Medulla oblongata (tissue), 1 donor: Measurements from ENCODE around the gene CTU2.

ENCODE experiments used
- DNase-seq: peaks from one replicate; pipeline ENCODE4 v3.0.0-alpha.2; 2015; ENCODE audit errors: extremely low spot score

The CTU2 gene

DNA sequence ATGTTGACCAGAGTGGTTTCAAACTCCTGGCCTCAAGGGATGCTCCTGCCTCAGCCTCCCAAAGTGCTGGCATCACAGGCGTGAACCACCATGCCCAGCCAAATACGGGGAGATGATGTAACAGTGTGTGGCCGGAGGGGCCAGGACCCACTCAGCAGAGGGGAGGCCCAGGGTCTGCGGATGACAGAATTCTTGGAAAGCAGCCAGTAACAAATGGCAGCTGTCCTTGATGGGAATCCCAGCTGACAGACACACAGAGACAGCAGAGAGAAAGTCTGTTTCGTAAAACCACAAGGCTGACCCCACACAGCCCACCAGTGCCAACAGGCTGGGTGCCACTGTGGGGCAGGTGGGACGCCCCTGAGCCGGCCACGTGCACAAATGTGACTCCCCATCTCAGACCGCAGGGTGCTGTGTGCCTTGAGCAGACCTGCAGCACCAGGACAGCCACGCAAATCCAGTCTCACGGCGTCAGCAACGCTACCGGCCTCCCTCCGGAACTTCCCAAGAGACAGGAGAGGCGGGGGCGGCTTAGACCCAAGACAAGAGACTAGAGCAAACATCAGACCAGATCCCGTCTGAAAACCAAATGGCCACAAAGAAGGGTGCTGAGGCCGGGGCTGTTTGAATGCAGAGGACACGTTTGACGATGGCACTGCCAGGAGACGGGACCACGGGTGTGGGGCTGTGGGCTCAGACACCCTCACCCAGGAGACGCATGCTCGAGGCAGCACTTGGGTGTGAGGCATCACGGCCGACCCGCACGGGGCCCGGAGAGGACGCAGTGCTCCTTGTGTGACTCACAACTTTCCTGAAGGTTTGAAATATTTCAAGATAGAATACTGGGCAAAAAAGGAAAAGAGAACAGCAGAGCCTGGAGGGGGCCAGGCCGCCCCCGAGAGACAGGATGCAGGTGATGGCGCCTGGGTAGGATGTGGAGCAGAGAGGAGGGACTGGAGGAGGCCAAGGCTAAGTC lies 24.6 kb downstream of the CTU2 start:
- no peak for DNase-seq

GRCh38 chr16:88731699-88732098 lies 25.4 kb downstream of the CTU2 start:
- no peak for DNase-seq

GRCh38 chr16:88732172-88732960 lies 26.1 kb downstream of the CTU2 start:
- DNase-seq, result no peak

GRCh38 chr16:88732961-88733294 lies 26.6 kb downstream of the CTU2 start:
- DNase-seq, result no peak

DNA sequence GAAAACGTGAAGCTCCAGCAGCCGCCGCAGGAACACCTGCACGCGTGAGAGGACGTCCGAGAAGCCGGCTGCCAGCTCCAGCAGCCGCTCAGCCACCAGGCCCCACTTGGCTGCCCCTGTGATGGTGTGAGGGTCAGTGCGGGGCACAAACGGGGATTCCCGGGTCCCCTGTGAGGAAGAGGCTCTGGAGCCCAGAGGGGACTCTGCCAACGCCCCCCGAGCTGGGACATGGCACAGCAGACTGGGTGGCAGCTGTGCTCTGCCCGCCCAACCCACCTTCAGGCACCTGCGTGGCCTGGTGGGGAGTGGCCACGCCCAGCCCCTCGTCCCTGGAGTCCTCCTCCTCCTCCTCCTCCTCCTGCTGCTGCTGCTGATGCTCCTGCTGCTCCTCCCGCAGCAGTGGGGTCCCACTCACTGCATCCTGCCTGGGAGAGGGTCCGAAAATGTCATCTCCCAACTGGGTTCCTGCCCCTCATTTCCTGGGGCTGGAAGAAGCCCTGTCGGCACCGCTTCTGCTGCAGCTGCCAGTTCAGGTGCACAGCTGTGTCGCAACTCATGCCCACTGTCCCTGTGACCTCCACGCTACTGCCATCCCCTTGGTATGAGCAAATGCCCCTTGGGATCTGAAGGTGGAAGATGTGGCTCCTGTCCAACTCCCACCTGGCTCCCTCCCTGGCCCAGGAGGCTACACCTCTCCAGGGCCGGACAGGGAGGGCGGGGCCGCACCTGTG lies 27.5 kb downstream of the CTU2 start:
- DNase-seq, result no peak

DNA sequence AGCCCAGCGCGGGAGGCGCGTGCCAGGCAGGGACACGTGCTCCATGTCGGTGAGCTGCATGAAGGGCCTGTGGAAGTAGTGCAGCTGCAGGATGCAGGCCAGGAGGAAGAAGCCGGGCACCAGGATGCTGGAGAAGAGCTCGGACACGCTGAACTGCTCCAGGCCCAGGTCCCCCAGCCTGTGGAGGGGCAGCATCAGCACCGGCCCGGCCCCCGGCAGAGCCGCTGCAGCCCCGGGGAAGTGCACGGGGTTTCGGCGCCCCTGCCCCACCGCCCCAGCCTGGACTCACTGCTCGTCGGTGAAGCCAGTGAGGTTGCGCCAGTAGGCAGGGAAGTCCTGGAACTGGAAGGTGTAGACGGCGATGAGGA lies 28.0 kb downstream of the CTU2 start:
- DNase-seq, result no peak

GRCh38 chr16:88735121-88735520 lies 28.8 kb downstream of the CTU2 start:
- no peak for DNase-seq

DNA sequence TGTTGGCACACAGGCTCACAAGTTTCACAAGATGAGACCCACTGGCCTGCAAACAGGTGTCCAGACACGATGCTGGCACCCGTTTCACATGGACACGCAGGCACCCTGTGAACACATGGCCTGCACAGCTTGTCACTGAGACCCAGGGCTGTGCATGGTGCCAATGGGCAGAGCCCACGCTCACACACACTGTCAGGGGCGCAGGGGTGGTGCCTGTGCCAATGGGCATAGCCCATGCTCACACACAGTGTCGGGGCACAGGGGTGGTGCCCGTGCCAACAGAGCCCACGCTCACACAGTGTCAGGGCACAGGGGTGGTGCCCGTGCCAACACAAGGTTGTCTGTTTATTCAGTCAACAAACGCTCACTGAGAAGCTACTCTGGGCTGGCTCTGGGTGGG lies 29.3 kb downstream of the CTU2 start:
- no peak for DNase-seq

DNA sequence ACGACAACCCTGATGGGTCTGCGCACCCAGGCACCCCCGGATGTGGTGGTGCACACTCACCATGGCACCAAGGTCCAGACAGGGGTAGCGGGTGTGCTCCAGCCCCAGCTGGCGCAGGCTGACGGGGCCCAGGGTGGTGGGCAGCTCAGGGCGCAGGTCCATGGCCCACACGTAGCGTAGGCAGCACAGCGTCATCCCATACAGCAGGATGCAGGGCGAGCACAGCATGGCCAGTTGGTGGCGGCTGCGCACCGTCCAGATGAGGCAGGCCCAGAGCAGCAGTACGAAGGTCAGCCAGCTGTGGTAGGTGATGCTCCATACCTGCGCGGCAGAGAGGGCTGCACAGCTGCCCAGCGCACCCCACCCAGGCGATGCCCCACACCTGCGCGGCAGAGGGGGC lies 29.8 kb downstream of the CTU2 start:
- no peak for DNase-seq

- no peak for DNase-seq
Measured at GRCh38 chr16:88736496-88736895, 30.2 kb downstream of the CTU2 start.

DNA sequence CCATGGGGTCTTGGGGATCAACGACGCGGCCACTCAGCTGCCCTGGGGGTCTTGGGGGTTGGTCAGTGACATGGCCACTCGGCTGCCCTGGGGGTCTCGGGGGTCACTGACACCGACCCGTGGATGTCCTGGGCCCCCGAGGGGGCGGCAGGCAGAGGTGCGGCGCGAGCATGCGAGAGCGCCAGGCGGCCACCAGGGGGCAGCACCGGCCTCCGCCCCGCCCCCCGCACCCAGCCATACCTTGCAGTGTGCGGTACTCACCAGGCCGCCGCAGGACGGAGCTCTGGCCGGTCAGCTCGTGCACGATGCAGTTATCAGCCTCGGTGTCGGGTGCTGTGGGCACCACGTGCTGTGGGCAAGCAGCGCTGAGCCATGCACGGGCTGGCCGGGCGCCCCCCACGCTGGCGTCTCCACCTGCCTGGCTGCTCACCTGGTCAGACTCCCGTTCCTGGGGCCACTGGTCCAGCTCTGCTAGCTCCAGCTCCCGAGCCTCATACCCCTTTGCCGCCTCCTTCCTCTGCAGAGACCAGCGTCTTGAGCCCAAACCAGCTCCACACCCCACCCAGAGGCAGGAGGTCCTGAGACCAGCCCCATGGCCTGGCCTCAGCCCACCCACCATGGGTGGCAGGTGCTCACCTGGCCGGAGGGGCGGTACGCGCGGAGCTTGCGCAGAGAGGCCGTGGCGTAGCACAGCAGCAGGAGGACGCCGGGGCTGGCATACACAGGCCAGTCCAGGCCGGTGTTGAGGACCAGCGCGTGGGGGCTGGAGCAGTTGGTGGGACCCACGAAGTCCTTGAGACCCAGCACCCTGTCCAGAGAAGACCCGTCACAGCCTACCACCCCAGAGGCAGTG lies 31.2 kb downstream of the CTU2 start:
- peak; percentile 29 for DNase-seq

GRCh38 chr16:88738151-88739084 lies 32.1 kb downstream of the CTU2 start:
- DNase-seq, result no peak

GRCh38 chr16:88739139-88739976 lies 33.1 kb downstream of the CTU2 start:
- no peak for DNase-seq

GRCh38 chr16:88739977-88740726 lies 33.8 kb downstream of the CTU2 start:
- no peak for DNase-seq

DNA sequence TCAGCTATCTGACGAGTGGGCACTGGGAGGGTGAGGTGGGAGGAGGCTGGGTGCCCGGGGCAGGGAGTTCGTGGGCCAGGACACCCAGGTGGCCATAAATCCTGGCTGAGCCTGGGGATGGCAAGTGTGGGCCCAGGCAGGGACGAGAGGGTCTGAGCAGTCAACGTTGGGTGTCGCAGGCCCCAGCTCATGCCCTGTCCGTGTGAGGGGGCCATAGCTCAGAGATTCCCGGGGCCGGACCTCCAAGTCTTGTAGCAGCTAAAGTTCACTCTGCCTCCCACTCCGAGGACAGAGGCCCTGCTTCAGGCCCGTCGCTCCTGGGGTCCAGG lies 34.4 kb downstream of the CTU2 start:
- no peak for DNase-seq

DNA sequence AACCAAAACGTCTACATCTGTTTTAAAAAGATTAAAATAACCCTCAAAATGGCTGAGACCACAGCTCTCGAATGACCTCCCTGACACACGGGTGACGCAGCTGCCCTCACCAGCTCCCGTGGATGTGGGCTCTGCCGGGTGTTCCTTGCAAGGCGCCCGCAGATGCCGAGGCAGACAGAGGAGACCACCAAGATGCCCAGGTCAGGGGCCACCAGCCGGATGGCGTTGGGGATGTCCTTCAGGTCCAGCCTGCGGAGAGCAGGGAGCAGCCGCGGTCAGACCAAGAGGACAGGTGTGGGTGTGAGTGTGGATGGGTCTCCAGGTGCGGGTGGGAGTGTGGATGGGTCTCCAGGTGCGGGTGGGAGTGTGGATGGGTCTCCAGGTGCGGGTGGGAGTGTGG lies 35.1 kb downstream of the CTU2 start:
- no peak for DNase-seq

GRCh38 chr16:88742896-88743605 lies 36.7 kb downstream of the CTU2 start:
- no peak for DNase-seq
